Brain microvascular endothelial cell (primary cell): ENCODE measurements around the gene CTSC.
"Not testable (repeated sequence)": the region's sequence is repeated elsewhere in the genome, so short reads cannot be mapped to it uniquely, and the experiment has no call there.

Experiments used
- DNase-seq: peaks from one replicate; pipeline ENCODE4 v3.0.0-alpha.2; 2020
- H3K27ac ChIP-seq: fragments of 250-450 bp; sonication (Bioruptor Pico); 2 replicates; pipeline ENCODE4 v1.5.1; 2020; ENCODE audit warnings: mild to moderate bottlenecking, moderate library complexity
- H3K27me3 ChIP-seq: fragments of 250-450 bp; sonication (Bioruptor Pico); replicated peaks from 2 replicates; pipeline ENCODE4 v1.5.1; 2020; ENCODE audit warnings: mild to moderate bottlenecking
- H3K36me3 ChIP-seq: fragments of 250-450 bp; sonication (Bioruptor Pico); replicated peaks from 2 replicates; pipeline ENCODE4 v1.5.1; 2020; ENCODE audit warnings: mild to moderate bottlenecking
- H3K4me3 ChIP-seq: 2 replicates; pipeline ENCODE4 v1.5.1; 2011; ENCODE audit warnings: low read depth, mild to moderate bottlenecking, control low read depth, low read length, moderate library complexity
- CTCF ChIP-seq: IDR thresholded peaks from 2 replicates; pipeline ENCODE4 v1.5.1; 2011; ENCODE audit warnings: low read depth, mild to moderate bottlenecking, moderate library complexity, low read length, control low read depth, inconsistent platforms; ENCODE audit errors: missing control alignments
- in situ Hi-C: cut with HindIII; loops from 2 replicates; pipeline ENCODE4 v1.10.0; 2017; ENCODE audit warnings: low sequenced_read_pairs, low pct_ligation_motif_present

The CTSC gene

GRCh38 chr11:88324562-88325345 is 12.8 kb downstream of the CTSC start:
- Histone ChIP-seq H3K36me3 (peaks cover 18% of the 10 kb centered on the region), H3K4me3 (no peak overlapping the region), H3K27ac (no peak overlapping the region), H3K27me3 (no peaks in the 10 kb centered on the region)
- no peak for TF ChIP-seq CTCF
- DNase-seq, result no peak
- in situ Hi-C loops, result no loop called here

DNA sequence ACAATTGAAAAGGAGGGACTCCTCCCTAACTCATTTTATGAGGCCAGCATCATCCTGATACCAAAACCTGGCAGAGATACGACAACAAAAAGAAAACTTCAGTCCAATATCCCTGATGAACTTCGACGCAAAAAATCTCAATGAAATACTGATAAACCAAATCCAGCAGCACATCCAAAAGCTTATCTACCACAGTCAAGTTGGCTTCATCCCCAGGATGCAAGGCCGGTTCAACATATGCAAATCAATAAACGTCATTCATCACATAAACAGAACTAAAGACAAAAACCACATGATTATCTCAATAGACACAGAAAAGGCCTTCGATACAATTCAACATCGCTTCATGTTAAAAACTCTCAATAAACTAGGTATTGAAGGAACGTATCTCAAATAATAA is 14.7 kb downstream of the CTSC start:
- H3K4me3 ChIP-seq, H3K27me3 ChIP-seq, H3K27ac ChIP-seq, DNase-seq, in situ Hi-C loops: not testable (repeated sequence)
- H3K36me3 ChIP-seq, result peaks cover 13% of the 10 kb centered on the region

DNA sequence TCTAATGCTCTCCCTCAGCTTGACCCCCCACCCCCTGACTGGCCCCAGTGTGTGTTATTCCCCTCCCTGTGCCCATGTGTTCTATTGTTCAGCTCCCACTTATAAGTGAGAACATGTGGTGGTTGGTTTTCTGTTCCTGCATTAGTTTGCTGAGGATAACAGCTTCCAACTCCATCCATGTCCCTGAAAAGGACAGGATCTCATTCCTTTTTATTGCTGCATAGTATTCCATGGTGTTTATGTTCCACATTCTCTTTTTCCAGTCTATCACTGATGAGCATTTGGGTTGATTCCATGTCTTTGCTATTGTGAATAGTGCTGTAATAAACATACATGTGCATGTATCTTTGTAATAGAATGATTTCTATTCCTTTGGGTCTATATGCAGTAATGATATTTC is 16.1 kb downstream of the CTSC start:
- in situ Hi-C loops, H3K27ac ChIP-seq, H3K4me3 ChIP-seq, DNase-seq, H3K27me3 ChIP-seq: not testable (repeated sequence)
- peaks cover 12% of the 10 kb centered on the region for H3K36me3 ChIP-seq

DNA sequence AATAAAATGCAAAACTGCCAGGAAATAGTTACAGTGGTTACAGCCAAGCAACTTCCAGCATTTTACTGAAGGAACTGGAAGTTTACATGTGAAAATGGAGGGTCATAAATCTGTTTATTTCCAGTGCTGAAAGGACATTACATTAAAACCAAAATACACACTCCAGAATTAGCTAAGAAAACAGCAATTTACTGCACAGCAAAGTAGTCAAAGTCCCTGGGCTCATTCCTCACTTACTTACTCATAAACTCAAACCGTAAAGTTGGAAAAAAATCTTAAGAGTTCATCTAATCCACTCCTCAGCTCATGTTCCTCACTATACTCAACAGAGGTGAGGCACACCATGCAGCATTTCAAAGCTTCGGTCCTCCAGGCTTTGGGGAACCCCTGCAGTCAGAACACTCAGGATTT is 17.4 kb downstream of the CTSC start:
- TF ChIP-seq CTCF, result no peak
- in situ Hi-C loops, result no loop called here
- H3K36me3 ChIP-seq, result peaks cover 6% of the 10 kb centered on the region
- H3K4me3 ChIP-seq, result no peak overlapping the region
- H3K27me3 ChIP-seq, result no peaks in the 10 kb centered on the region
- DNase-seq, result peak; percentile 17
- no peak overlapping the region for H3K27ac ChIP-seq

GRCh38 chr11:88318017-88318416 is 19.5 kb downstream of the CTSC start:
- DNase-seq, result no peak
- in situ Hi-C loops, result no loop called here
- Histone ChIP-seq H3K4me3 (no peak overlapping the region), H3K36me3 (peaks cover 6% of the 10 kb centered on the region), H3K27me3 (no peaks in the 10 kb centered on the region), H3K27ac (no peak overlapping the region)
- TF ChIP-seq CTCF, result no peak

DNA sequence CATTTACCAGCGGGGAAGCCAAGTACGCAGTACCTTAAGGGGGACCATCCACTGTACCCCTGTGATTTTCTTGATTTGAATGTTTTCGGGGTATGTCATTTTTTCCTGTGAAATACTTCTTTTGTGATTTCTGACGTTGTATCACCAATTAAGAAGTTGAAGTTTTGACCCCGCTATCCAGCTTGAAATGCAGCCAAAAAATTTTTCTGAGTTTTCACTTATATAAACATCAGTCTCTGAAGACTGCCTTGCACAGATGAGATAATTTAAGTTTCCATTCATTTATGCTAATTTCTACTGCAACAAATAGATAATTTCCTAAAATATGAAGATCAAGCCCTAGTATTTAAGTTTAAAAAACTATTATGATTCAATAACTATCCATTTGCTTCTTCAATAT is 20.0 kb downstream of the CTSC start:
- Histone ChIP-seq H3K36me3 (peaks cover 6% of the 10 kb centered on the region), H3K27me3 (no peaks in the 10 kb centered on the region), H3K4me3 (no peak overlapping the region), H3K27ac (no peak overlapping the region)
- TF ChIP-seq CTCF, result no peak
- DNase-seq, result peak; percentile 8
- in situ Hi-C loops, result no loop called here

DNA sequence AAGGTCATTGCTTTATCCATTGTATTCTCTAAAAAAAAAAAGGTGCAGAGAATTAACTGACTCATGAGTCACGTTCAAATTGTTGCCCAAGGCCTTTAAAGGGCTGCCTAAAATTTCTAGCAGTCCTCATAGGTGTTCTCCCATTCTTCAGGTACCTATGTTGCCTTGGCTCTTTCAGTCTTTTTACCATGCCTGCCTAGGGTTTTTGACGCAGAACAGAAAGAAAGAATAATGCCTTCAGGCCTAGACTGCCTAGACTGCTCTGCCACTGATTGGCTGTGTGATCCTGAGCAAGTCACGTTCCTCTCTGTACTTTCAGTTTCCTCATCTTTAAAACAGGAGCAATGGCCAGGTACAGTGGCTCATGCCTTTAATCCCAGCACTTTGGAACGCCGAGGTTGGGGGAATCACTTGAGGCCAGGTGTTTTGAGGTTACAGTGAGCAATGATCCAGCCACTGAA is 21.5 kb downstream of the CTSC start:
- Histone ChIP-seq H3K4me3 (no peak overlapping the region), H3K27ac (no peak overlapping the region), H3K36me3 (no peaks in the 10 kb centered on the region), H3K27me3 (no peaks in the 10 kb centered on the region)
- TF ChIP-seq CTCF, result no peak
- in situ Hi-C loops, result no loop called here
- no peak for DNase-seq
